Duodenal mucosa (tissue), 2 donors: ENCODE data around the gene PNLIPRP1.

Source experiments
- H3K27ac ChIP-seq: one replicate; pipeline ENCODE4 v1.7.0; 2013; ENCODE audit warnings: low read depth, low read length
- H3K27me3 ChIP-seq, 2 donors: one replicate each; pipeline ENCODE4 v1.7.0; 2013; ENCODE audit warnings: low read length in 2 of 2, control low read depth in 1 of 2; ENCODE audit not compliant: insufficient read depth in 2 of 2, control insufficient read depth in 1 of 2
- H3K36me3 ChIP-seq, 2 donors: one replicate each; pipeline ENCODE4 v1.7.0; 2013; ENCODE audit warnings: low read length in 2 of 2, control low read depth in 1 of 2; ENCODE audit not compliant: insufficient read depth in 2 of 2, control insufficient read depth in 1 of 2
- H3K4me1 ChIP-seq, 2 donors: one replicate each; pipeline ENCODE4 v1.7.0; 2013; ENCODE audit warnings: low read length in 2 of 2, control low read depth in 1 of 2; ENCODE audit not compliant: insufficient read depth in 2 of 2, control insufficient read depth in 1 of 2
- H3K4me3 ChIP-seq, 2 donors: one replicate each; pipeline ENCODE4 v1.7.0; 2013; ENCODE audit warnings: low read length in 2 of 2, low read depth in 1 of 2
- H3K9ac ChIP-seq, 2 donors: one replicate each; pipeline ENCODE4 v1.7.0; 2013; ENCODE audit warnings: low read length in 2 of 2, low read depth in 1 of 2
- H3K9me3 ChIP-seq, 2 donors: one replicate each; pipeline ENCODE4 v1.7.0; 2013; ENCODE audit warnings: low read length in 2 of 2, control low read depth in 1 of 2; ENCODE audit not compliant: control insufficient read depth in 1 of 2

The PNLIPRP1 gene

DNA sequence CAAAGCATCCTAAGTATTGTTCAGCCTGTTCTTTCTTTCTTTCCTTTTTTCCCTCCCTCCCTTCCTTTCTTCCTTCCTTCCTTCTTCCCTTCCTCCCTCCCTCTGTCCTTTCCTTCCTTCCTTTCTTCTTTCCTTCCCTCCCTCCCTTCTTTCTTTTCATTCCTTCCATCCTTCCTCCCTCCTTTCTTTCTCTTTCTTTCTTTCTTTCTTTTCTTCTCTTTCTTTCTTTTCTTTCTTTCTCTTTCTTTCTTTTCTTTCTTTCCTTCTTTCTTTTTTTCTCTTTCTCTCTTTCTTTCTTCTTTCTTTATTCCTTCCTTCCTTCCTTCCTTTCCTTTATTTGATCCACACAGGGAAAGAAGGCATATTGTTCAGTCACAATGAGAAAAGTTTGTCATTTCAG is 23.8 kb upstream of the PNLIPRP1 start:
- Histone ChIP-seq H3K4me3 (no peak overlapping the region), H3K4me1 (no peaks in the 10 kb centered on the region), H3K27me3 (no peaks in the 10 kb centered on the region), H3K9ac (no peak overlapping the region), H3K9me3 (no peaks in the 10 kb centered on the region), H3K27ac (no peak overlapping the region), H3K36me3 (no peaks in the 10 kb centered on the region)

GRCh38 chr10:116567335-116567734 is 23.4 kb upstream of the PNLIPRP1 start:
- Histone ChIP-seq H3K9ac (no peak overlapping the region), H3K36me3 (no peaks in the 10 kb centered on the region), H3K4me3 (no peak overlapping the region), H3K9me3 (no peaks in the 10 kb centered on the region), H3K4me1 (no peaks in the 10 kb centered on the region), H3K27me3 (no peaks in the 10 kb centered on the region), H3K27ac (no peak overlapping the region)

DNA sequence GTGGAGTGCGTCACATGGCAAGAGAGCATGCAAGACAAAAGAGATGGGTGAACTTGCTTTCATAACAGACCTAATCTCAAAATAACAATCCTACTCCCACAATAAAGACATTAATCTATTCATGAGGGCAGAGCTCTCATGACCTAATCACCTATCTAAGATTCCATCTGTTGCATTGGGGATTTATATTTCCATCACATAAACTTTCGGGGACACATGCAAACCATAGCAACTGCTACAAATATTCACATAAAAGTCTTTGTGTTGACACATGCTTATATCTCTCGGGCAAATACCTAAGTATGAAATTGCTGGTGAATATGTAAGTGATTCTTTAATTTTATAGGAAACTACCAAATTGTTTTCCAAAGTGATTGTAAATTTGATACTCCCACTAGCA is 16.0 kb upstream of the PNLIPRP1 start:
- Histone ChIP-seq H3K9me3 (no peaks in the 10 kb centered on the region), H3K27me3 (no peaks in the 10 kb centered on the region), H3K36me3 (no peaks in the 10 kb centered on the region), H3K4me1 (no peaks in the 10 kb centered on the region), H3K27ac (no peak overlapping the region), H3K9ac (no peak overlapping the region), H3K4me3 (no peak overlapping the region)

DNA sequence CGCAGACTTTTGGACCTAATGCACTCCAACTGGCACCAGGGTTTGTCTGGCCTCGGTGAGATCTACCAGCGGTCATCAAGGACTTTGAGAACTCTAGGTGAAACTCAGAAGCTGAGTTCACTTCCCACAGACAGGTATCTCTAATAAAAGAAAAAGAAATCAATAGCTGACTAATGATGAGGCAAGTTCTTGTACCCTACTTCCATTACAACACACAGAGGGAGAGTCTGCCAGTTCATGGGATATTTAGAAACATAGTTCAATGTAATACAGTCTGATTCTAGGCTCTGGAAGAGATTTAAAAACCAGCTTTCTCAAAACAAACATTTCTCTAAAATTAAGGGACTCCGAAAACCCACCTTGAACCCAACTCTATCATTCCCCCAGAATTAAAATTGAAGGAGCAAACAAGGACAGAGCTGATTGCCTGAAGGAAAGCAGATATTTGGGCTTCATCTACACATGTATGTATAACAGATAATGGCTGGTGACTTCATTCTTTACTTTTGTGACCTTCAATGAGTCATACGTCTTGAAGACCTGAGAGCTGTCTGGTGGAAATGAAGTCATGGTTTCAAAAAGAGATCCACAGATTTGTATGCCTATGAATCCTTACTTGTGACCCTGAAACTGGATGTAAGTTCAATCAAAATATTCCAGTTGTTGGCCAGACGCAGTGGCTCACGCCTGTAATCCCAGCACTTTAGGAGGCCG is 2.7 kb upstream of the PNLIPRP1 start:
- no peaks in the 10 kb centered on the region for H3K27me3 ChIP-seq
- H3K9me3 ChIP-seq: no peaks in the 10 kb centered on the region
- no peak overlapping the region for H3K4me3 ChIP-seq
- peaks cover 22 to 23% of the 10 kb centered on the region in 2 donors for H3K4me1 ChIP-seq
- no peak overlapping the region for H3K9ac ChIP-seq
- H3K27ac ChIP-seq: no peak overlapping the region
- no peaks in the 10 kb centered on the region for H3K36me3 ChIP-seq

DNA sequence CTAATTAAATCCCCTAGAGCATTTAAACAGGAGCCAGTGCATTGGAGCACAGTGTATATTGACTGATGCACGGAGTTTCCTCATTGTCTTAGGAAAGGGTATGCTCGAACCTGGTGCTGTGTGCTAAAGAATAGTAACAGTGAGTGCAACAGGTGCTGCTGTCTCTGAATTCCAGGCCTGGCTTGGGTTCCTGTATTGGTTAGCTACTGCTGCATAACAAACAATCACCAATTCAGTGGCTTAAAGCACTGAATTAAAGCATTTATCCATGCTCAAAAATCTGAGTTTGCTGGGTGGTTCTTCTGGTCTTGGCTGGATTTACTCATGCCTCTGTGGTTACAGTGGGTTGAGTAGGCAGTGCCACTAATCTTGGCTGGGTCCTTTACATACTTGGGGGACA is 1.8 kb upstream of the PNLIPRP1 start:
- no peaks in the 10 kb centered on the region for H3K9me3 ChIP-seq
- H3K36me3 ChIP-seq: no peaks in the 10 kb centered on the region
- H3K27me3 ChIP-seq: no peaks in the 10 kb centered on the region
- no peak overlapping the region for H3K27ac ChIP-seq
- H3K9ac ChIP-seq: no peak overlapping the region
- H3K4me3 ChIP-seq: no peak overlapping the region
- peaks cover 22 to 23% of the 10 kb centered on the region in 2 donors for H3K4me1 ChIP-seq

- Histone ChIP-seq H3K36me3 (no peaks in the 10 kb centered on the region), H3K27me3 (no peaks in the 10 kb centered on the region), H3K9me3 (no peaks in the 10 kb centered on the region), H3K4me1 (peaks cover 22 to 23% of the 10 kb centered on the region in 2 donors), H3K4me3 (no peak overlapping the region), H3K27ac (no peak overlapping the region), H3K9ac (no peak overlapping the region)
These were observed 833 bp upstream of the PNLIPRP1 start for GRCh38 chr10:116589926-116590325.

GRCh38 chr10:116593139-116593740 is 2.5 kb downstream of the PNLIPRP1 start:
- Histone ChIP-seq H3K27ac (no peak overlapping the region), H3K9me3 (no peaks in the 10 kb centered on the region), H3K36me3 (no peaks in the 10 kb centered on the region), H3K27me3 (no peaks in the 10 kb centered on the region), H3K4me3 (no peak overlapping the region), H3K9ac (no peak overlapping the region), H3K4me1 (peaks cover 22 to 23% of the 10 kb centered on the region in 2 donors)

- Histone ChIP-seq H3K9ac (no peak overlapping the region), H3K9me3 (no peaks in the 10 kb centered on the region), H3K27ac (no peak overlapping the region), H3K4me3 (no peak overlapping the region), H3K4me1 (peaks cover 16 to 23% of the 10 kb centered on the region in 2 donors), H3K36me3 (no peaks in the 10 kb centered on the region), H3K27me3 (no peaks in the 10 kb centered on the region)
These were observed 3.8 kb downstream of the PNLIPRP1 start for GRCh38 chr10:116594525-116595035.

GRCh38 chr10:116596062-116596461 is 5.3 kb downstream of the PNLIPRP1 start:
- Histone ChIP-seq H3K27me3 (no peaks in the 10 kb centered on the region), H3K4me1 (peaks cover 5 to 11% of the 10 kb centered on the region in 2 donors), H3K9ac (no peak overlapping the region), H3K36me3 (no peaks in the 10 kb centered on the region), H3K27ac (no peak overlapping the region), H3K4me3 (no peak overlapping the region), H3K9me3 (no peaks in the 10 kb centered on the region)

DNA sequence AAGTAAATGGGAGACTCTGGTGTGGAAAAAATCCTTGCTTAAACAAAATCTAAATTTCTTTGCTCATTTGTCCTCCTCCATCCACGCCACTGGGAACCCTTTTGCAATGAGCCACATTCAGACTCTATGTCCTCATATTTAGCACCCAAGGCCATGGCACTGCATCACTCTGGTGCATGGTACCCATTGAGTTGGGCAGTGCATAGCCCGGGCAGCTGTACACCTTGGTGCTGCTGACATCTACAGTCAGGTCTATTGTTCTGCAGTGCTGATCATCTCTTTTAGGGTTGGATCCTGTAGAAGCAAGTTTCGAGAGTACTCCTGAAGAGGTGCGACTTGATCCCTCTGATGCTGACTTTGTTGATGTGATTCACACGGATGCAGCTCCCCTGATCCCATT is 6.8 kb downstream of the PNLIPRP1 start:
- H3K4me1 ChIP-seq: no peaks in the 10 kb centered on the region
- H3K27ac ChIP-seq: no peak overlapping the region
- no peaks in the 10 kb centered on the region for H3K36me3 ChIP-seq
- H3K9me3 ChIP-seq: no peaks in the 10 kb centered on the region
- no peak overlapping the region for H3K9ac ChIP-seq
- no peak overlapping the region for H3K4me3 ChIP-seq
- no peaks in the 10 kb centered on the region for H3K27me3 ChIP-seq
